GM10266 (cell line): ENCODE measurements around the gene BCL2L14.
"Not testable (repeated sequence)": the region's sequence is repeated elsewhere in the genome, so short reads cannot be mapped to it uniquely, and the experiment has no call there.

Source experiments
- DNase-seq: peaks from one replicate; pipeline ENCODE4 v3.0.0; 2012; ENCODE audit errors: extremely low spot score
- CTCF ChIP-seq: IDR thresholded peaks from 2 replicates; pipeline ENCODE4 v1.5.1; 2012; ENCODE audit warnings: mild to moderate bottlenecking, low read depth; ENCODE audit not compliant: control insufficient read depth, insufficient read depth; ENCODE audit errors: missing control alignments

The BCL2L14 gene

GRCh38 chr12:12127304-12127703 lies 56.6 kb downstream of the BCL2L14 start:
- no peak for TF ChIP-seq CTCF
- DNase-seq: no peak

GRCh38 chr12:12128670-12129069 lies 57.9 kb downstream of the BCL2L14 start:
- no peak for TF ChIP-seq CTCF
- DNase-seq: no peak

- no peak for DNase-seq
- TF ChIP-seq CTCF: no peak
Observed at GRCh38 chr12:12133259-12133658, 62.5 kb downstream of the BCL2L14 start.

- DNase-seq: no peak
- no peak for TF ChIP-seq CTCF
Observed at GRCh38 chr12:12133785-12134184, 63.0 kb downstream of the BCL2L14 start.

GRCh38 chr12:12138203-12139154 lies 67.7 kb downstream of the BCL2L14 start:
- no peak for TF ChIP-seq CTCF
- no peak for DNase-seq

- TF ChIP-seq CTCF: no peak
- DNase-seq: no peak
Observed at GRCh38 chr12:12141000-12141399, 70.3 kb downstream of the BCL2L14 start.

- DNase-seq: not testable (repeated sequence)
Observed at GRCh38 chr12:12144531-12144930, 73.8 kb downstream of the BCL2L14 start.
